NCI-H446 treated with DMSO at 0.1 percent for 48 hours (cell line): ENCODE results near the gene SERTAD1.
"Not testable (repeated sequence)": the region's sequence is repeated elsewhere in the genome, so short reads cannot be mapped to it uniquely, and the experiment has no call there.

Experiments used
- DNase-seq: peaks from one replicate; lab custom pipeline; 2025; lab: John Stamatoyannopoulos, UW

The SERTAD1 gene, protein sequence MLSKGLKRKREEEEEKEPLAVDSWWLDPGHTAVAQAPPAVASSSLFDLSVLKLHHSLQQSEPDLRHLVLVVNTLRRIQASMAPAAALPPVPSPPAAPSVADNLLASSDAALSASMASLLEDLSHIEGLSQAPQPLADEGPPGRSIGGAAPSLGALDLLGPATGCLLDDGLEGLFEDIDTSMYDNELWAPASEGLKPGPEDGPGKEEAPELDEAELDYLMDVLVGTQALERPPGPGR

DNA sequence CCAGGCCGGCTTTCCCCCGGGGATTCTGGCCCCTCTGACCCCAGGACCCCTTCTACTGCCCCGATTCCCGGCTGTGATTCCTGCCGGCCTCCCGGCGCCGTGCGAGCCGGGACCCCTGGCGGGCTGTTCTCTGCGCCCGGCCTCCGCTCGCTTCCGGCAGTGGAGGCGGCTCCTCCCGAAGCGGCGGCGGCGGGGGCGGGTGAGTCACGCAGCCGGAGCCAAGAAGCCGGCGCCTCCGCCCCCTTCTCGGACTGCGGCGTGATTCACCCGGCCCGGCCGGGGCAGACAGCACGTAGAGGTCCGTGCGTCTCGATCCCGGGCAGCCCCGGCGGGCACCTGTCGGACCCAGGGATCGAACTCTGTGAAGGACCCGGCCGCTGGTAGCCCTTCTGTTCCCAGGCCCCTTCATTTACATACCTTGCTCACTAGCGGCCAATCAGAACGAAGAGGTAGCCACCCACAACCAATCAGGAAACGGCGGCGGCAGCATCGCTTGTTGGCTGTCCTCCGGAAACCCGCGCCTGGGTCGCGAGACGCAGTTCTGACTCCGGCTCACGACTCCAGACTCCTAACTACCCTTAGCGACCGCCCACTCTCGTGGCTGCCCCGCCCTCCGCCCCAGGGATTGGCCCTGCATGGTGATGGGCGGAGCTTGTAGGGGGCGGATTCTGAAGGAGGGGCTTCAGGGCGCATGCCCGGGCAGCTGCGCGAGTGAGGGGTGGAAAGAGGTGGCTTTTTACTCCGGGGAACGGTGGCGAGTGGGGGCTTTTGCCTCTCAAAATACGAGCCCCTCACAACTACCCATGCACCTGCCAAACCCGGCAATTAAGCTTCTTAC lies at the start of gene SERTAD1:
Gene SERTAD1 (minus strand): TSS at position 543 of the 838 bp plus-strand sequence. CDS start 2,446 bp downstream, outside the sequence.
- DNase-seq = peak; percentile 99

DNA sequence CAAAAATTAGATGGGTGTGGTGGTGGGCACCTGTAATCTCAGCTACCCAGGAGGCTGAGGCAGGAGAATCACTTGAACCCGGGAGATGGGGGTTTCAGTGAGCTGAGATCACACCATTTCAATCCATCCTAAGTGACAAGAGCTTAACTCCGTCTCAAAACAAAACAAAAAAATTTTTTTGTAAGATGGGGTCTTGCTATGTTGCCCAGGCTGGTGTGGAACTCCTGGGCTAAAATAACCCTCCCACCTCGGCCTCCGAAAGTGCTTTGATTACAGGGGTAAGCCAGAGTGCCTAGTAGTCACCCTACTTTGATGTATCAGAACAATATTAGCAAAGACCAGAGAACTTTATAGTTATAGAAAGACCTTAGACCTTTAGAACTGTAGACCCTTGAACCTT lies 48.9 kb upstream of the SERTAD1 start:
- DNase-seq = no peak

DNA sequence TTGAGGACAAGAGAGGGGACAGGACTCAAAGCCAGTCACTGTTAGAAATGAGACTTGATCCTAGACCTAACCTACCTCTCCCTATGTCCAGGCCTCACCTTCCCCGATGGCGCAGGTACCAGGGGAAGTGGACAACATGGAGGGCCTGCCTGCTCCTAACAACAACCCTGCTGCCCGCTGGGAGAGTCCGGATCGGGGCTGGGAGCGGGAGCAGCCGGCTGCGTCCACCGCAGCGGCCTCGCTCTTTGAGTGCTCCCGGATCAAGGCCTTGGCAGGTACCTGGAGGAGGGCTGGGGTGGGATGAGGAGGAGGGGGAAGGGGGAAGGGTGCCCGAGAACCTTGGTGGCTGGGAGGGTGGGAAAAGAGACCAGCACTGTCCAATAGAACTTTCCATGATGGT lies 46.7 kb upstream of the SERTAD1 start:
- no peak for DNase-seq

DNA sequence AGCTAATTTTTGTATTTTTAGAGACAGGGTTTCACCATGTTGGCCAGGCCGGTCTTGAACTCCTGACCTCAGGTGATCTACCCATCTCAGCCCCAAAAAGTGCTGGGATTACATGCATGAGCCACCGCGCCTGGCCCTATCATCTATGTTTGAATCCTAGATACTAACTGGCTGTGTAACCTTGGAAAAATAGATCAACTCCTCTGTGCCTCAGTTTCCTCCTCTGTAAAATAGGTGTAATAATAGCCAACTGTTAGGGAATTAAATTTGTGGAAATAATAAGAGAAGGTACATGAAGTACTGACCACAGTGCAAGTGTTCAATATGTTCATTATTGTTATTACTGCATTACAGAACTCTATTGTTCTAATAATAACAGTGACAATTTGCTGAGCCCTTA lies 45.3 kb upstream of the SERTAD1 start:
- no peak for DNase-seq

DNA sequence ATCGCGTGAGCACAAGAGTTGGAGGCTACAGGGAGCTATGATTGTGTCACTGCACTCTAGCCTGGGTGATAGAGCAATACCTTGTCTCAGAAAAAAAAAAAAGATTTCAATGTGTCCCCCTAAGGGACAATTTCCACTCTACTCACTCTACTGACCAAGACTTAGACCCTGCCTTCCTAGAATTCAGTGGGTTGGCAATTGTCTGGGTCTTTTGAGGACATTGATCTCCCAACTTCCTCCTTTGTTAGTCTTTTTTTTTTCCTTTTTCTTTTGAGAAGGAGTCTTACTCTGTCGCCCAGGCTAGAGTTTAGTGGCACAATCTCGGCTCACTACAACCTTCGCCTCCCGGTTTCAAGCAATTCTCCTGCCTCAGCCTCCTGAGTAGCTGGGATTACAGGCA lies 43.2 kb upstream of the SERTAD1 start:
- no peak for DNase-seq

DNA sequence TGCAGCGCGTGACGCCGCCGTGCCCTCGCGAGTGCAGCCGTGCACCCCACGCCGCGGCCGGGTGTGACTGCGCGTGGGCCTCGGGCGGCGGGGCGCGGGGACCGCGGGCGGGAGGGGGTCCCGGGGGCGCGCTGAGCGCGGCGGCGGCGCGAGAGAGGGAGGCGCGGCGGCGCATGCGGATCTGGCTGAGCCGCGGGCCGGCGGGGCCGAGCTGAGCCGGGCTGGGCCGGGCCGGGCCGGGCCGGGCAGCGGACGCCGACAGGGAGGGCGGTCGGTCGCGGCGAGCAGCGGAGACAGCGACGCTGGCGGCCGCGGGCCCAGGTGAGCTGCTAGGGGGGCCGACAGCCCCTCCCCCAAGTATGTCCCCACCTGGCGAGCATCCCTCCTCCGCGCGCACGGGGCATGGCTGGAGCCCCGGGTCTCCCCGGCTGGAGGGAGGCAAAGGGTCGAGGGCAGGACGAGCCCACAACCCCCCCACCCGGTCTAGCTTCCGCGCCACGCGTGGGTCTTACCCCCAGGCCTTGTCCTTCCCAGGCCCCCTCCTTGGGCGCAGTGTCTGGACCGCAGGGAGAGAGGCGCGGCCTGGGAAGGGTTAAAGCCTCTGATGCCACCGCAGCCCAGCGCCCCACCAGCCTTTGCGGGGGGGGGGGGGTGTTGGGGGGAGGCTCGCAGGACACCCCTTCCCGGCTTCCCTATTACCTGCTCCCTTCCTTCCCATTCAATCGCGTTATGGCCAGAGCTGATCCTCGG lies 41.4 kb upstream of the SERTAD1 start, which contains the start of gene SPTBN4:
Gene SPTBN4 (plus strand): TSS at position 17 of the 750 bp plus-strand sequence. CDS start 5,621 bp downstream, outside the sequence.
- no peak for DNase-seq

DNA sequence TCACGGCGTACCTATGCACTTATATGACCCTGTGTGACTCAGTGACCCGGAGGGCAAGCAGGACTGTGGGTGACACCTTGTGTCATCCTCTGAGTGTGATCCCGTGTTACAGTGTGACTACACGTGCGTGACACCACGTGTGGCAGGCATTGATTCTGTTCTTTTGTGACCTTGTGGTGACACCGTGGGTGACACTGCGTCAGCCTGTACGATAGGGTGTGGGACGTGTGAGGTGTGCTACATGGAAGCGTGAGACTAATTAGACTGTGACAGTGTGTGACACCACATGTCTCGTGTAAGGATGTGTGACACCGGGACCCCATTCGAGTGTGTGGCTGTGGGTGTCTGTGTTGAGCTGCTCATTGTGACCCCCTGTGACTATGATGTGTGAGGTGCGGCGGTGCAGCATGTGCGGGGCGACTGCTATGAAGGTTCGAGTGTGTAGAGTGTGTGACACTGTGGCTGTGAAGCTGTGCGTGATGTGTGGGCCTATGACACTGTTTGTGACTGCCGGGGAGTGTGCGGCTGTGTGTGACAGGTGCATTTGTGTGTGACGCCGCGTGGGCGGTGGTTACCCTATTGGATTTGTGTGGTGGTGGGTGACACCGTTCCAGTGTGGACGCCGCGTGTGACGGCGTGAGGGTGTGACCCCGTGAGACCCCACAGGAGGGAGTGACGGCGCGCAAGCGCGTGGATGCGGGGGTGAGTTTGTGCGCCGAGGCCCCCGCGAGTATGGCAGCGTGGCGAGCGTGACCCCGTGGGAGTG lies 40.6 kb upstream of the SERTAD1 start:
- no peak for DNase-seq

DNA sequence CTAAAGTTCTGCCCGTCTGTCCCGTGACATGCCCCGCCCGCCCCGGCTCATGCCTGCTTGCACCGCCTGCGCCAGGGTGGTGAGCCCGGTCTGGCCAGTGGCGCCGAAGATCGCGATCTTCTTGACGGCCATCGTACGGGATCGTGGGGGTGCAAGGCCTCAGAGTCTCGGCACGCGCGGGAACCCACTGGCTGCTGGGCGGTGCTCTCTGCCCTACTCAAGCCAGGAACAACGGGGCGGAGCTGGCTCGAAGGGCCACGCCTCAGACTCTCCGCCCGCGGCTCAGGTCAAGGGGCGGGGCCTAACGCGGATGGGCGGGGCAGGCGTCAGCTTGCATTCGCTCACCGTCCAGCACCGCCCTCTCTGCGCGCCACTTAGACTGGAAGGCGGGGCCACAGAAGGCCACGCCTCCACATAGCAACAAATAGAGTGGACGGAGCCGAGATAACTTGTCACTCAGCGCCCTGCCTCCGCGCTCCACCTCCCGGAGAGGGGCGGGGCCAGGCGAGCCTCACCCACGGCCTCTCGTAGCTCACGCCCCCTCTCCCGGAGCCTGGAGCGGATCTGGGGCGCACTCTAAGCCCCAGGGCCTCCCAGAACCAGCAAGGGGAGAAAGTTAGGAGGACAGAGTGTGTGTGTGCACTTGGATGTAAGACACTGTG lies 39.9 kb upstream of the SERTAD1 start, which contains the start of gene BLVRB:
Gene BLVRB (minus strand): TSS at position 189 of the 662 bp plus-strand sequence. CDS start 57 bp downstream, at position 132.
- peak; percentile 97 for DNase-seq

DNA sequence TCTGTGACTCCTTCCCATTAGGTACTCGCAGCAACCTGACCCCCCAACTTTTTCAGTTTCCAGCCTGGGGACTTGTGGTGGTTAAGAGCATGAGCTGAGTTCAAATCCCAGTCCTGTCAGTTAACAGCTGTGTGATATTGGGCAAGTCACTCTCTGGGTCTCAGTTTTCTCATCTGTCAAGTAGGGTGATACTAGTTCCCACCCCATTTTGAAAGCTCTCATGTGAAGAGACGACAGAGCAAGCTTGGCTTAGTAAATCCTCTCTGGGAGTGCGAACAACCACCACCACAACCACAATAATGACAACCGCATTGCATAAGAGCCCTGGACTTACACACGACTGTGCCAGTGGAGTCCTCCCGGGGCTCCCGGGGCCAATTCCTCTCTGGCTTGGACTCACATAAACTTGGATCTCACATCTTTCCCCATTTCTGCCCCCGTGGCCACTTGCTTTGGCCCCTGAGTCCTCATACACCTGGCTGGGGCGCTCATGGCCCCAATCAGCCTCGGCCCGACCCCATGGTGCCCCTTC lies 39.3 kb upstream of the SERTAD1 start:
- DNase-seq = no peak

DNA sequence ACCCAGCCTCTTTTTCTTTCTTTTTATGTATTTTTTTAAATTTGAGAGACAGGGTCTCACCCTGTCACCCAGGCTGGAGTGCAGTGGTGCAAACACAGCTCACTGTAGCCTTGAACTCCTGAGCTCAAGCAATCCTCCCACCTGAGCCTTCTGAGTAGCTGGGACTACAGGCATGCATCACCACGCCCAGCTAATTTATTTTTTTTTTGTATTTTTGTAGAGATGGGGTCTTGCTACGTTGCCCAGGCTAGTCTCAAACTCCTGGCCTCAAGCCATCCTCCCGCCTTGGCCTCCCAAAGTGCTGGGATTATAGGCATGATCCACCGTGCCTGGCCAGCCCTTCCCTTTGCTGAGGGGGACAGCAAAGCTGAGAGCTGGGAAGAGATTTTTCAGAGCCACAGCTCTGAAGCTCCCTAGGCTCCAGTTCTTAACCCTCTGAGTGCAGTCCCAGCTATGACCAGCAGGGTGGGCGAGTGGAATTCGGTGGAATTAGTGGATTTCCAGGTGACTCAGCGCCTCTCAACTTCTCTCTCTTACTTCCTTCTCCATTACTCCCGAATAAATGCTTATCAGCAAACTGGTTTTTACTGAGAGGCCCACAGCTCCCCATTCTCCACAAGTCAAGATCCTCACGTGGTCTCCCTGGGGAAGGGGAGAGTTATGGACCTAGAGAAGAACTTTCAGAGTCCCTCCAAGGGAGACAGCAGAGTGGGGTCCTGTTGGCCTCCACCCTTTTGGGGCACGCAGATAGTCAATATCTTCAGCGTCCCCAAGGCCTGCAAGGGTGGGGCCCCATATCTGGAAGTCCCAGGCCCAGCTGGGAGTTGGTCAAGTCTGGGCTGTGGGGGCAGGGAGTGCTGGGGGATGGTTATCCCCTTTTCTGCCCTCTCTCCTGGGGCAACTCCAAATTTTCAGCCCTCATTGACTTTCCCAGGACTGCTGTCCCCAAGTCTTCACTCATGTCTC lies 38.5 kb upstream of the SERTAD1 start:
- DNase-seq = peak; percentile 41

DNA sequence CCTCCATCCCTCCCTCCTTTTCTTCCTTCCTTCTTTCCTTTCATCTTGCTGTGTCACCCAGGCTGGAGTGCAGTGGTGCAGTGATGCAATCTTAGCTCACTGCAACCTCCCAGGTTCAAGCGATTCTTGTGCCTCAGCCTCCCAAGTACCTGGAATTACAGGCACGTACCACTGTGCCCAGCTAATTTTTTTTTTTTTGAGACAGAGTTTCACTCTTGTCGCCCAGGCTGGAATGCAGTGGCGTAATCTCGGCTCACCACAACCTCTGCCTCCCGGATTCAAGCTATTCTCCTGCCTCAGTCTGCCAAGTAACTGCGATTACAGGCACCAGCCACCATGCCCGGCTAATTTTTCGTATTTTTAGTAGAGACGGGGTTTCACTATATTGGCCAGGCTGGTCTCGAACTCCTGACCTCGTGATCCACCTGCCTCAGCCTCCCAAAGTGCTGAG lies 37.8 kb upstream of the SERTAD1 start:
- not testable (repeated sequence) for DNase-seq

DNA sequence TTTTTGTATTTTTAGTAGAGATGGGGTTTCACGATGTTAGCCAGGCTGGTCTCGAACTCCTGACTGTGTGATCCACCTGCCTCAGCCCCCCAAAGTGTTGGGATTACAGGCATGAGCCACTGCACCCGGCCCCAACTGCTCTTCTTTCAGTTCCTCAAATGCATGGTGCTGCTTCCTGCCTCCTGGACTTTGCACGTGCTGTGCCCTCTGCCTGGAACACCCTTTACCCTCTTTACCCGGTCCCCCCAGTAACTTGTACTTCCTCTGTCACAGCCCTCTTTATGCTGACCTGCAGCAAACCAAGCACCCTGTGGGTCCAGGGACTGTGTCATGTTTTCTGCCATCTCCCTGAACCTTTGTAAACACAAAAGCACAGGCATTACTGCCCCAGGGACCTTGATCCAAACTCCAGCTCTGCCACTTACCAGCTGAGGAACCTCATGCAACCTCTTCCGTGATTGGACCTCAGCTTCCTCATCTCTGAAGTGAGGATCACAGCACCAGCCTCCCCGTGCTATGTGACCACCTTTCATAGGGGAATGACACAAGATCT lies 36.0 kb upstream of the SERTAD1 start:
- no peak for DNase-seq

DNA sequence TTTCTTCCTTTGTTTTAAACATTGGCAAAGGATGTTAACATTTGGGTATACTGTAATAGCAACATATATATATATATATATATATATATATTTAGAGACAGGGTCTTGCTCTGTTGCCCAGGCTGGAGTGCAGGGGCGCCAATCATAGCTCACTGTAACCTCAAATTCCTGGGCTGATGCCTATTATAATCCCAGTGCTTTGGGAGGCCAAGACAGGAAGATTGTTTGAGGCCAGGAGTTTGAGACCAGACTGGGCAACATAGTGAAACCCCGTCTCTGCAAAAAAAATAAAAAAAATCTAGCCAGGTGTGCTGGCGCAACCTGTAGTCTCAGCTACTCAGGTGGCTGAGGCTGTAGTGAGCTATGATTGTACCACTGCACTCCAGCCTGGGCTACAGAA lies 34.4 kb upstream of the SERTAD1 start:
- DNase-seq = no peak

DNA sequence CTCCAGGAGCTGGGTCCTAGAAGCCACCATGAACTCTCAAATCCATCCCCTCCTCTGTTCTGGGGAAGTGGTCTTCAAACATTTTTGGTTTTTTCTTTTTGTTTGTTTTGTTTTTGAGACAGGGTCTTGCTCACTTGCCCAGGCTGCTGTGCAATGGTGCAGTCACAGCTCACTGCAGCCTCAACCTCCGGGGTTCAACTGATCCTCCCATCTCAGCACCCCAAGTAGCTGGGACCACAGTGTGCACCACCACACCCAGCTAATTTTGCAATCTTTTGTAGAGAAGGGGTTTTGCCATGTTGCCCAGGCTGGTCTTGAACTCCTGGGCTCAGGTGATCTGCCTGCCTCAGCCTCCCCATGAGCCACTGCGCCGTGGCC lies 32.8 kb upstream of the SERTAD1 start:
- no peak for DNase-seq

DNA sequence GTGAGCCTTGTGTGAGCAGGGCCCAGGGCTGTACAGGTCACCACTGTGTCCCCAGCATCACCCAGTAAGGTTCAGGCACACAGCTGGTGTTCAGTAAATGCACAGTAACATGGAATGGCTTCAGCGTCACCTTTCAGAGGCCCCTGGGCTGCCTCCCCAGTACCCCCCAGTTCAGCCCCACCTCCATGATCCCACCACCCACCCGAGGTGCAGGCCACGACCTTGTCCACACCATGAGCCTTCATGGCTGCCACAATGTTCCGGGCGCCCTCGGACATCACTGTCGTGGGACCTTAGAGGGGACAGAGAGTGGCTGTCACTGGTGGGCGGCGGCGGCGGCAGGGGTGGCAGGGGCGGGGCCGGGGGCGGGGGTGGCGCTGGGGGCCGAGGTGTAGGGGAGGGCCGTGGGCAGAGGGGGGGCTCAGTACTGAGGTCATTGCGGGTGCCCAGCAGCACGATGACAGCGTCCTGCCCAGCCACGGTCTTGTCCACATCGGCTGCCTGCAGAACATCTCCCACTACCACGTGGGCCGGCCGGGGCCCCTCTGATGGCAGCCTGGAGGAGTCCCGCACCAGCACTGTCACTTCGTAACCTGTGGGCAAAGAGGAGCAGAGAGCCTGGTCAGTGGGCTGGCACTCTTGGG lies 32.3 kb upstream of the SERTAD1 start:
- no peak for DNase-seq

DNA sequence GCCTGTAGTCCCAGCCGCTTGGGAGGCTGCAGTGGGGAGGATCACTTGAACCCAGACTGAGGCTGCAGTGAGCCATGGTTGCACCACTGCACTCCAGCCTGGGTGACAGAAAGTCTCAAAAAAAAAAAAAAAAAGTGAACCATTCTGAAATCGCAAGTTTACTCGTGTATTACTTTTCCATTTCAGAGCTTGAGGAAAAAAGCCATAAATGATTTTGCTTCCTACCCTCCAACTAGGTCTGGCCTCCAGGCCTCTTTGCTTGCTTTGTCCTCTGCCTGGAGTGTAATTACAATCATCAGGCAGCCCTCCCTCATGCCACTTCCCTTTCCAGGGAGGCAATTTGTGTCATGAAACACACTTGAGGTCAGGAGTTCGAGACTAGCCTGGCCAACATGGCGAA lies 31.3 kb upstream of the SERTAD1 start:
- no peak for DNase-seq

DNA sequence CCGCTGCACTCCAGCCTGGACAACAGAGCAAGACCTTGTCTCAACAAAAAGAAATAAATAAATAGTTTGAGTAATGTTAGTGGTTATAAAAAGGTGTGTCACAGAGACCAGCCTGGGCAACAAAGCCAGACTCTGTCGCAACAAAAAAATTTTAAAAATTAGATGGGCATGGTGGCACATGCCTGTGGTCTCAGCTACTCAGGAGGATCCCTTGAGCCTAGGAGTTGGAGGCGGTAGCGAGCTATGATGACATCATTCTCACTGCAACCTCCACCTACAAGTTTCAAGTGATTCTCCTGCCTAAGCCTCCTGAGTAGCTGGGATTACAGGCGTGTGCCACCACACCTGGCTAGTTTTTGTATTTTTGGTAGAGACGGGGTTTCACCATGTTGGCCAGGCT lies 28.2 kb upstream of the SERTAD1 start:
- DNase-seq = not testable (repeated sequence)

DNA sequence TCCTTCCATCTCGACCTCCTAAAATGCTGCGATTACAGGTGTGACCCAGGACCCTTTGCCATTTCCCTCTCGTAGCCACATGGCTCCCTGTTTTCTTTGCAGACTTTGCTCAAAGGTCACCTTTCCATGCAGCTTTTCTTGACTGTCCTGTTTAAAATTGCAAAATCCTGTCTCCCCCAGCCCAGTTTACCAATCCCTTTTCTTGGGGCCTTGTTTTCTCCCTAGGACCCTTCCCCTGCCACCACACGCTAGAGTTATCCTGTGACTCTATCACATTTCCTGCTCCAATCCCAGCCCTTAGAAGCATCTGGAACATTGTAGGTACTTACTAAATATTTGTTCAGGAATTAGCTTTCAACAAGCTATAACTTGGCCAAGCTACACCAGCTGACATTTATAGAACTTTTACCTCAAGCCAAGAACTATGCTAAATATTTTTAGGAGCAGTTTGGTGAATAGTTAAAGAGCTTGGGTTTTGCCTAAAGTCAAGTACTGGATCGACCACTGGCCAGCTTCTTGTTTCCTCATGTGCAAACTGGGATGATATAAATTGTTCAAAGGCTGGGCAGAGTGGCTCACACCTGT lies 27.5 kb upstream of the SERTAD1 start:
- DNase-seq = no peak
